GM12875 (cell line): Measurements from ENCODE around the gene KIF1A.

ENCODE experiments used
- H3K4me3 ChIP-seq: one replicate; pipeline ENCODE4 v1.5.1; 2011; ENCODE audit warnings: low read depth, low read length, control low read depth
- CTCF ChIP-seq: IDR thresholded peaks from 2 replicates; pipeline ENCODE4 v1.5.1; 2011; ENCODE audit warnings: low read depth, mild to moderate bottlenecking, control low read depth, inconsistent platforms, low read length, moderate library complexity, borderline replicate concordance; ENCODE audit not compliant: insufficient read depth

Gene KIF1A

GRCh38 chr2:240803191-240803590 is 16.8 kb downstream of the KIF1A start:
- no peak overlapping the region for H3K4me3 ChIP-seq
- TF ChIP-seq CTCF = no peak

- TF ChIP-seq CTCF = no peak
- no peak overlapping the region for H3K4me3 ChIP-seq
These were observed 20.8 kb downstream of the KIF1A start for GRCh38 chr2:240799033-240799820.

GRCh38 chr2:240798327-240798905 is 21.6 kb downstream of the KIF1A start:
- no peak for TF ChIP-seq CTCF
- no peak overlapping the region for H3K4me3 ChIP-seq

GRCh38 chr2:240797914-240798313 is 22.1 kb downstream of the KIF1A start:
- H3K4me3 ChIP-seq = no peak overlapping the region
- no peak for TF ChIP-seq CTCF

GRCh38 chr2:240797500-240797895 is 22.5 kb downstream of the KIF1A start:
- no peak for TF ChIP-seq CTCF
- no peak overlapping the region for H3K4me3 ChIP-seq

- TF ChIP-seq CTCF = no peak
These were observed 23.2 kb downstream of the KIF1A start for GRCh38 chr2:240796543-240797499.

More at GRCh38 chr2:240796543-240797499, 23.2 kb downstream of the KIF1A start:
- no peak overlapping the region for H3K4me3 ChIP-seq
